Embryonic facial prominence (tissue), 1 donor: ENCODE data around the gene GPR107.

Experiments used
- DNase-seq: peaks from one replicate; pipeline ENCODE4 v3.0.0-alpha.2; 2016; ENCODE audit errors: extremely low spot score

The GPR107 gene

GRCh38 chr9:130027533-130028365 lies 26.0 kb upstream of the GPR107 start:
- no peak for DNase-seq

GRCh38 chr9:130028493-130029222 lies 25.0 kb upstream of the GPR107 start:
- no peak for DNase-seq

- DNase-seq: no peak
These were observed 24.3 kb upstream of the GPR107 start for GRCh38 chr9:130029223-130029973.

- no peak for DNase-seq
These were observed 23.0 kb upstream of the GPR107 start for GRCh38 chr9:130030651-130031127.

GRCh38 chr9:130034570-130034969 lies 19.1 kb upstream of the GPR107 start:
- no peak for DNase-seq

- no peak for DNase-seq
These were observed 17.6 kb upstream of the GPR107 start for GRCh38 chr9:130036099-130036498.

- DNase-seq: no peak
These were observed 14.1 kb upstream of the GPR107 start for GRCh38 chr9:130039528-130040147.

- DNase-seq: no peak
These were observed 12.6 kb upstream of the GPR107 start for GRCh38 chr9:130040984-130041647.

- no peak for DNase-seq
These were observed 11.9 kb upstream of the GPR107 start for GRCh38 chr9:130041648-130042405.

GRCh38 chr9:130042406-130042884 lies 11.3 kb upstream of the GPR107 start:
- DNase-seq: no peak

- peak; percentile 62 for DNase-seq
These were observed 10.6 kb upstream of the GPR107 start, which contains the start of gene FNBP1 for GRCh38 chr9:130042885-130043653. Gene FNBP1 (minus strand): TSS chr9:130043189. CDS start chr9:130042975, 214 bp downstream.

GRCh38 chr9:130043654-130044623 lies 9.8 kb upstream of the GPR107 start:
- DNase-seq: peak; percentile 23

- DNase-seq: no peak
These were observed 7.8 kb upstream of the GPR107 start for GRCh38 chr9:130045725-130046450.

GRCh38 chr9:130049431-130050210 lies 4.1 kb upstream of the GPR107 start:
- no peak for DNase-seq

GRCh38 chr9:130050462-130050861 lies 3.2 kb upstream of the GPR107 start:
- no peak for DNase-seq

GRCh38 chr9:130051855-130052254 lies 1.9 kb upstream of the GPR107 start:
- DNase-seq: no peak

GRCh38 chr9:130053109-130053503 lies 600 bp upstream of the GPR107 start:
- DNase-seq: no peak
